ENCODE results near the gene CNN3. TPM values are rescaled to one million over a fixed set of nuclear protein-coding genes. Genes with fewer than 3 reads are reported as not detected.

The CNN3 gene
- total RNA-seq, 1 donor from 2014 or later, result 242 TPM

DNA sequence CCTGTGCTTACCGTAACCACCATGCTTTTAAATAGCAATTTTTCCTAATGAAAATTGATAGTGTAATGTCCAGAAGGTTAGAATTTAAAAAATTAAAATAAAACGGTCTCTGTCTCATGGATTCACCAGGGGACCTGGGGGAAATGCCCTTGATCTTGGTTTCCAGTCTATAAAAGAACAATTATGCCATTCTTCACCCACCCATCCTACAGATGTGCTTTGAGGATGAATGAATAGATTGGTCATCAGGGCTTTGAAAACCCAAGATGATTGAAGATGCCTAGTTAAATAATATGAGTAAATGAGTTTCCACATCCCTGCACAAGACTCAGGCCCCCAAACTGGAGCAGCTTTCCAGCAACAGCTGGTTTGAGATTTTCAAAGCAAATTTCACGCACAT is 38.7 kb downstream of the CNN3 start:
- no peak for DNase-seq (ENCODE audit: low spot score)

DNA sequence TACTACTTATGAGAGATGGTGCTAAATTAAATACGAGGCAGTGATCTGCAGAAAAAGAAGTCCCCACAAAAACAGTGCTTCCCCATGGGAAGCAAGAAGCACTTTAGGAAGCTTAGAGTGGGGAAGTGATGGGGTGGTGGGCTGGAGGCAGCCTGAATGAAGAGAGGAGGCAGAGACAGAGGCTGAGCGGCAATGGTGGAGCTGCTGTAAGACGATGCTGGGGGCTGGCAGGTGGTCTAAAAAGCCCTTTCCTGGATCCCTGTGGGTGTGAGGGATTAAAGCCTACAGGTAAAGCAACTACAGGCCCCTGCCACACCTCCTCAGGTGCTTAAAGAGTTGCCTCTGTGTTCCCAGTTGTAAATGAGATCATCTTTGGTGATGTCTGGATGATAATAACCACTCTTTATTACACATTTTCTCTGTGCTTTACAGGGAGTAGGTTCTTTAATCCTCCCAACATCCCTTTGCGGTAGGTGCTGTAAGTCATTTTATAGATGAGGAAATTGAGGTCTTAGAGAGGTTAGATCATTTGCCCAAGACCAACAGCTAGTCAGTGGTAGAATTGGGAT is 39.2 kb downstream of the CNN3 start:
- DNase-seq (ENCODE audit: low spot score), result no peak

DNA sequence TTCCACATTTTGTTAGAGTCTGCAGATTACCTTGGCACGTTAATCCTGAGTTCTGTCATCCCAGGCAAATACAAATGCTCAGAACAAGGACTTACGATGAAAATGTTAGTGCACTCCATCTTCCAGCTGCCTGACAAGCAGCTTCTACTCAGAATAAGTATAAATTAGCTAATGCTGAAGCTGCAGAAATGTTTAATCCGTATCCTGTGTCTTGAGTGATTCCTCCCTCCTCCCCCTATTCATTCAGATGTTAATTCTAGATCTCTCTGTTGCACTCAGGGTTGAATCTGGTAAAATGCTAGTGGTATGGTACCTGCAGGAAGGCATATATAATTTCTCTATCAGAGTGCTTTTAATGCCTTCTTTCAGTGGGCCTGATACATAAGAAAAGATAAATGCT is 39.8 kb downstream of the CNN3 start:
- no peak for DNase-seq (ENCODE audit: low spot score)

DNA sequence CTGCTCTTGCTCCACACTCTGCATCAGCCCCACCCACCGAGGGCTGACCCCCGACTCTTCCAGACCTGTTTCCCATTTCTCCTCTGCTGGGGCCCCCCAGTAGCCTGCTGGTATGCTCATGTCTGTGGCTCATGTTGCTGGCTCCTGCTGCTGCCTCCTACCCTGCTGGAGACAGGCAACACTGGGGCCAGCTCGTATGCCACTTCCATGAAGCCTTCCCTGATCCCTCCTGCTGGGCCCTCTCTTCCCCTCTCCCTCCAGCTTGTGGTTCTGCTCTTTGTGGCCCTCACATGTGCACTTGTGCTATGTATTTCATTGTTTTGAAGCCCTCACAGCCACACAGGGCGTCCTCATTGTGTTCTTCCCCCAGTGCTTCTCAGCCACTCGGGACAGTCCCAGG is 40.5 kb downstream of the CNN3 start:
- DNase-seq (ENCODE audit: low spot score), result no peak

DNA sequence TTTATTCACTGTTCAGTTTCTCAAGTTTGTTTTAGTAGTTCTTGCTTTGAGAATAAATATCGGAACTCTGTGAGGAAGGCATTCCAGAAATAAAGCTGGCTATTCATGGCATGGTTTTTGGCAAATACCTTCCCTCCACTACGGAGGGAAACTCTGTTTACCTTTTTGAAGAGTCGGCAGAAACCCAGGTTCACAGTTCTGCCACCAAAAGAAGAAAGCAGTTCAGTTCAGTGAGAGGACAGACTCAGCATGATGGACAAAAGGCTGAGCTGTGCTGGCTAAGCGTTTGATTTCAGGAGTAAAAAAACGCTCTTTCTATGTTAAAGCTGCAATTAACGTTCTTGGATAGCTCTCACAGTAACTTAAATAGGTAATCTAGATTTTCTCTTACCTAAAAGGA is 42.4 kb downstream of the CNN3 start:
- no peak for DNase-seq (ENCODE audit: low spot score)

DNA sequence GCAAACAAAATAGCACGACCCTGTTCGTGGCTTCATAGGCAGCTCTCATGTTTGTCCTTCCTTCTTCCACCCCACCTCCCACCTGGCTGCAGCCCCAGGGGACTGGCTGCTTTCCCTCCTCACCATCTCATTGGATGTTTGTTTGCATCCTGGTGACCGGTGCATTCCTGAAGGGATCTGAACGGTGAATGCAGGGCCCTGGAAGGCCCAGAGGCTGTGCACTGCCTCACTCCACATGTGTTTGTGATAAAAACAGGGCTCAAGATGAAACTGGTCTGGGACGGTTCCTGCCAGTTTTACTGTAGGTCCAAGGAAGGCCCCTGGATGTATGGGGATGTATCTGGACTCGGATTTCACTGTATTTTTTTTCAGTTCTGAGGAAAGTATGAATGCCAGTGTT is 42.8 kb downstream of the CNN3 start:
- no peak for DNase-seq (ENCODE audit: low spot score)

DNA sequence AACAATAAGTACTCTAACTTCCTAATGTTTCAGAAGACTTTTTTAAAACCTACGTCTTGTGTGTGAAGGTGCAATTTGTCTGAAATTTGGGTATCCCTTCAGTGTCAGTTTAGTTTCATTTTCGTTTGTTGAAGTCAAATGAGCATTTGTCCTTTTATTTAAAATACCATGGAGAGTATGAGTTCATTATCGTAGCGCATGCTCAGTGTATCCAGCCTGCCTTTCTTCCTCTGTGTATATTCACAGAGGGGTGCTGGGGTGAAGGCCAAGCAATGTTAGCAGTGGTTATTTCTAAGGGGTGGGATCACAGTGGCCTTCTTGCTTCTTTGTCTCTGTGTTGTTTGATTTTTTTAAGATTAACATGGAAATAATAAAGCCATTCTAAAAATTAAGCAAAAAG is 43.2 kb downstream of the CNN3 start:
- no peak for DNase-seq (ENCODE audit: low spot score)

DNA sequence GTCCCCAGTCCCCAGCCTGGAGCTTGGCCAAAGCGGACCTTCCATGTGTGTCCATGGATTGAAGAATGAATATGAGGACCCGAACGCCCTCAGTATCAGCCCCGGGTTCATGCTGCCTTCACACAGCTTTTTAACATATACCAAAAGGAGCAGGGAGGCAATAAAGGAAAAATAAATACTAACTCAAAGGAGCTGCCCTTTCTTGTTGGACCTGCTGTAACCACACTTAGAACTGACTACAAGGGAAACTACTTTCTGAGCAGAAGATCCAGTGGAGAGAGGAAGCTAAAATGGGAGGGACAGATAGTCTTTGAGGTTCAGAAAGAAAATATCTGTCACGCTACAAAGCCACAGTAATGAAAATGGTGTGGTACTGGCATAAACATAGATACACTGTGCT is 48.6 kb downstream of the CNN3 start:
- DNase-seq (ENCODE audit: low spot score), result no peak

DNA sequence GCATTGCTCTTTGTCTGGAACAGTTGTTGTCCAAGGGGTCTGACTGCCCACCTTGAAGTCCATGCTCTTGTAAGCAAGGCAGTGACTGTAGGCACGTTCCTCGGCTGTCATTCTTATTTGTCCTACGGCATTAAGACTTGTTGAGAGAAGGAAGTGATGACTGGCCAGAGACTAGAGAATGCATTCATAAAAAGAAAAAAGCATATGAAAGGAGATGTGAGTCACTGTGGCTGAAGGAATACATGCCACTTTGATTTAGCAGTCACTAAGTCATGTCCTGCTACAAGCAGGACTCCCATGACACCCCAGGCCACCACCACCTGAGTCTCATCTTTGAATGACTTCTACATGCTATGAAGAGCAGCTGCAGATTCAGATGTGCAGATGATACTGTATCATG is 50.5 kb downstream of the CNN3 start:
- no peak for DNase-seq (ENCODE audit: low spot score)

DNA sequence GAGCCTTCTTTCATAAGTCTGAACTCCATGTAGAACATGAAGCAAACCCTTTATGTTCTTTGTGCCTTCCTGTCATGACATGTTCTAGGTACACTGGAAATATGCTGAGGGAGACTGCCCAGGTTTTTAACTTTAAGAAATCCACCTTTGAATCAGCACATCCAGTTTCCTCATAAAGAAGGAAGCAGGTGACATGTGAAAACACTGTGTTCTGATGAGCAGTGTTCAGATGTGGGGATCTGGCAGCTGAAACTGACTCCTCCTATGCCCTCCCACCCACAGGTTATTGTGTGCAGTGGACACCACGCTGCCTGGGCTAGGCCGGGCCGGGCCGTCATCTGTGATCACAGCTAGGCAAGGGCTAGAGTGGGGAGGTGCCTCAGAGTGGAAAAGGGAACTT is 51.1 kb downstream of the CNN3 start:
- no peak for DNase-seq (ENCODE audit: low spot score)

DNA sequence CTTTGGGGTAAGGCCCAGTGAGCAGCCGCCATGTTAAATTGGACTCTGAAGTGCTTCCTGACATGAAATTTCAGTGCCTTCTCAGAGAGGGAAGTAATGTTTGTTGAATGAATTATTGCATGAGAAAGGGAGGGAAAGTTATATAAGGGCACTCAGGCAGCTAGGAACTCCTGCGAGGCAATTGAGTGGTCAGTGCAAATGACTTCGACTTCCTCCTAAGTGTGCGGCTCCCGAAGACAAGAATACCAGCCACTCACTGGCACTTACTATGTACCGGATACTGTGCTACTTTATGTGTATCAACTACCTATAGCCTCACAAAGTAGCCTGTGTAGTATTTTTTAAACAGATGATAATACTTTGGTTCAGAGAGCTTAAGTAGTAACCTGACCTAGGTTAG is 52.5 kb downstream of the CNN3 start:
- DNase-seq (ENCODE audit: low spot score), result no peak

DNA sequence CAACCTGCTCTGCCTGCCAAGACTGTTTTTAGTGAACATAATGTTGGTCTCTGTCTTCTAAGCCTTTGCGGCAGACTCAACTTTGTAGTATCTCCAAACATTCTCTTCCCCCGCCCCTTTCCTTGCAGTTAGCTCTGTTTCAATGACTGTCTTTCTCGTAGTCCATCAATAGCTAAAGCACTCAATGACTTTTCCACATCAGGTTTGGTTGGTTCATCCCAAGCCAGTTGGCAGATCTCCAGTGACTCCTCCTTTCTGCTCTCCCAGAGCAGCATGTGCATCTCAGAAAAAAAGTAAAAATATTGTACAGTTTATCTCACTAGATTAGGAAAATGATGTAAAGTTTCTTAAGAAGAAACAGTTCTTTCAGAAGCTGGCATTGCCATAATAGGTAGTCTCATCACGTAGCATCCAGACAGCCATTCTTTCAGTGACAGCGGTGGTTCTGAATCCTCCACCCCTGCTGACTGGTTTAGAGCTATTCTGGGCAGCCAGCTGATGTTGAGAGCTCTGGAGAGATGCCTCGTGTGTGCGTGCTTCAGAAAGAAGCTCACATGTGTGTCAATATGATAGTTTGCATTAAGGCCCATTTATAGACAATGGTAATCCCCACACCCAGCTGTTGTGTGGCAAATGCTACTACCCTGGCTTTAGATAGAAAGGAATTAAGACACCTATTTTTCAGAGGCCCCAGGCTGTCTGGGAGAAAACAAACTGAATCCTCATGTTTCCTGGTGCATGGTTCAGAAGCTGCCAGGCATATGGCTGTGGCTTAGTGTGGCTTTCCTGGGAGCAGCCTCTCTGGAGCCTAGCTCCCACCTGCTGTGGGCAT is 53.2 kb downstream of the CNN3 start:
- DNase-seq (ENCODE audit: low spot score), result no peak

DNA sequence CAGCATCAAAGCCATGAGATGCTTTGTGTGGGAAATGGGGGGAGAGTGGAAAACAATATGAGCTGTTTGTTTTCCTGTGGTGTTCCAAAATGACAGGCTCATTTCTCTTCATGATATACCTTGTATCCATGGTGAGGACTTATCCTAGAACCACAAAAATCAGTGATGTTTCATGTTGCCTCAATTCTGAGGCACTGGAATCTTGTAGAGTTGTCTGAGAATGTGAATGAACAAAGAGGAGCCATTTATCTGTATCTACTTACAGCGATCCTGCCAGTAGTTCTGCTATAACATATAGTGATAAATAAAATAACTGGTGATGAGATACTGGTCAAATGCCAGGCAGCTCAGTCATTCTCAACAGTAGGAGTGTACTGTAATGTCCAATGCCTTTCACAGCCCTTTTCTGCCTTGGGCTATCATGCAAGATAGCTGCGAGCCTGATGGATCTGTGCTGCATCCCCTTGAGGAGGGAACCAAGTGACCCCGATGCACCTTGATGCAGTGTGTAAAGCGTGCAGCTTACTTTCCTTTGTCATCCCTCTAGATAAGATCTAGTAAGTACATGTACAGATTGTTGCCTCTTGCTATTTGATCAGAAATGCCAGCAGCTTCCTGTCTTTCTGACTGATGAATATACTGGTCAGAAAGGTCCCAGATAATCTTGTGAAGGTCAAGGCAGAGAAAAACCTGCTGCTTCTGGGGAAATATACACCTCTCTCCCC is 54.0 kb downstream of the CNN3 start:
- DNase-seq (ENCODE audit: low spot score), result no peak

DNA sequence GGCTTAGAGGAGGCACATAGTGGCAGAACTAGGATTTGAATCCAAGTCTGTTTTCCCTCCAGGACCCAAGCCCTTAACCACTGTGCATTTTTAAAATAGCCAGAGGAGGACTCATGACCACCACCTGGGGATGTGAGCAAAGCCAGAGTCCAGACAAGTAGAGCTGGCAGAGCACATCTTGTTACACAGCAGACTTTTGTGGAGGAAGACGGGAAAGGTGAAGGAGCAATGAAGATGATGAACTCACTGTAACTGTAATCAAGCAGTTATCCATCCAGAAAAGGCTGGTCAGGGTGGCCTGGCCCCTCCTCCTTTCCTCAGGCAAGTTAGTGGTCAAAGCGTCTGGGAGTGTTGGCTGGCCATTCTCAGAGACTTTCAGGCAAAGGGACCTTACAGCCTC is 55.9 kb downstream of the CNN3 start:
- no peak for DNase-seq (ENCODE audit: low spot score)

DNA sequence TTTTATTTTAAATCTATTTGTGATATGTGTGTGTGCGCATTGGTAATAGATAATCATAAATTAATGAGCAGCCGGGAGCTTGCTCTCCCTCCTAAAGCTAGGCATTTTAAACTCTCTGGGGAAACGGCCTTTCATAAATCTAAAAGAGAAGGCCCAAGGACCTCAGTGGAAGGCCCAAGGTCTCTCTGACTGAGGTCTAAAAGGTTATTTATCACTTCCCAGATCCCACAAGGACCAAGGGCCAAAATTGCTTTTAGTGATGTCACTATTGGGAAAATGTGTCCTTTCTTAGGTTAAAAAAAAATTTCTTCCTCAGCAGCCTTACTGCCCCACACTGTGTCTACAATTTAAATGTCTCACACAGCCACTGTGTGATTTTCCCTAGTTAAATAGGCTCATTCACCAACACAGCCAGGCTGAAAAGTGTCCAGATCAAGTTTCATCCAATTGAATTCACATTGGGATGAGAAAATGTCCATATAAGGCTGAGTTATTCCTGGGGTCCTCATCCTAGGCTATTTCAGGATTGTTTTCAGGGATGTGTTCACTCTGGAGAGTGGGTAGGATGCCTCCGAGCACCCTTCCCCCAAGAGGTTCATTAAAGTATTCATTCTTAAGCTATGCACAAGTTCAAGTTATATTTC is 60.6 kb downstream of the CNN3 start:
- no peak for DNase-seq (ENCODE audit: low spot score)

DNA sequence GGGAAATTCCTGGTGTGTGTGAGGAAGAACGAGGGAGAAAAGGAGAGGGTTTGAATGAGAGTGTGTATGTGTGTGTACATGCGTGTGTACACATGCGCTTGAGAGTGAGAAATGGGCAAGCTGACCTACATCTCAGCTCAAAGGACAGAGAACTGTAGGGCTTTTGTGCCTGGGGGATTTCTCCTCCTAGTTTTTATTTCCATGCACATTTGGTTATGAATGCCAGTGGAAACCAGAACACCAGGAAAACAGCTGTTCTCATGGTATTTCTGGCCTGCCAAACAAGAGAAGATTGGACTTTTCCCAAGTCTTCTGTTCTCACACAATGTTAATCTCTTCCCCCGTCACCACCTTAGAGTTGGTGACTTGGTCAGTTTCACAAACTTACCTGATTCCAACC is 61.5 kb downstream of the CNN3 start:
- no peak for DNase-seq (ENCODE audit: low spot score)

DNA sequence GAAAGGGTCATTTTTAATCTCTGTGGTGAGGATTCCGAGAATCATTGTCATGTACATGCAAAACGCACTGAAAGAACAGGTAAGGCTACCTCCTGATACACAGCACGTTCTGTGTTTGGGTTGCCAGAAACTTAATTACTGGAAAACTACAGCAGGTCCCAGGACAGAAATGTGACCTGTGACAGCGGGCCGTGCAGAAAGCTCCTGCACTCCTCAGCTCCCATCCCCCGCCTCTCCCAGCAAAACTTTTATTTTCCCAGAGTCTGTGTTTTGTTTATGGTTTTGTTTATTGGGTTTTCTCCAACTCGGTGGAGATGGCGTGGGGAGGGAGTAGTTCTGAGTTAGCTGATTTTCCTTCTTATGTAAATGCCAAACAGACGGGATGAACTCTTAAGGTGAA is 62.1 kb downstream of the CNN3 start:
- DNase-seq (ENCODE audit: low spot score), result no peak

DNA sequence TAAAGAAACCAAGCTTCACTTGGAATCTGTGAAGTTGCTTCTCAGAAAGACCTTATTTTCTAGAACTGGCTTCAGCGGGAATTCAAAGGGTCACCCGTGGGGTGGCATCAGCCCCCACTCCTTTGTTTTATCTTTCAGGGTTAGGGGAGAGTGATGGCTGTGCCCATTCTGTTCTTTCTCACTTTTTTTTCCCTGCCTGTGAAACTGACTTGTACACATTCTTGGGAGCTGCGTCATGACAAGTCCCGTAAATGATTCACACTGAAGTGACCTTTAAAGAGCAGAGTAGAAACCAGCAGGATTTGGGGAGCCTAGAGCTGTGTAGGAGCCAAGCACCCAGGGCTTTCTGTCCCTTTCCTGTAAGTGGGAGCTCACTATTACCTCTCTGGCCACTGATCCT is 63.0 kb downstream of the CNN3 start:
- no peak for DNase-seq (ENCODE audit: low spot score)

DNA sequence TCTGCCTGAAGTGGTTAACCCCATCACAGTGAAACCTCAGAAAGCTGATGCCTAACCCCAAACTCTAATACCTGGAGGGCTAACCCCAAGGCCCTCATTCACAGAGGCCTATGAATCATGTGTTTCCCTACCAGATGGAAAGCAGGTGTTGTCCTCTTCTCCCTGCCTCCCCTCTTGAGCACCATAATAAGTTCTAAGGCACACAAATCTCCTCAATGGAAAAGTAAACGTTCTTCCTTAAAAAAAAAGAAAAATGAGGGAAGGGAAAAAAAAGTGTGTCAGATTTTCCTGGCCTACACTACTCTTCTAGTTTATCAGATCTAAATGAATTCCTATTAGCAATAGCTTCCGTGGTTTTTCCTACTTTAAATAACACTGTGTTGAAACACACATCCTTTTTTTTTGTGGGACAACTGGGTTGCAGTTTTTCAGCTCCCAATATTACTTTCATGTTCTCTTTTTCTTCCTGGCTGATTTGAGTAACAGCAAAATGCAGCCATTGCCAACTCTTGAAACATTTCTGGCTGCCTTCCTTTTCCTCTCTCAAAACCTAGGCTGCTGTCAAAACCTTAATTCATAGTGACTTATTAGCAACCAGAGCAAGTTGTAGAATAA is 63.5 kb downstream of the CNN3 start:
- DNase-seq (ENCODE audit: low spot score), result no peak

DNA sequence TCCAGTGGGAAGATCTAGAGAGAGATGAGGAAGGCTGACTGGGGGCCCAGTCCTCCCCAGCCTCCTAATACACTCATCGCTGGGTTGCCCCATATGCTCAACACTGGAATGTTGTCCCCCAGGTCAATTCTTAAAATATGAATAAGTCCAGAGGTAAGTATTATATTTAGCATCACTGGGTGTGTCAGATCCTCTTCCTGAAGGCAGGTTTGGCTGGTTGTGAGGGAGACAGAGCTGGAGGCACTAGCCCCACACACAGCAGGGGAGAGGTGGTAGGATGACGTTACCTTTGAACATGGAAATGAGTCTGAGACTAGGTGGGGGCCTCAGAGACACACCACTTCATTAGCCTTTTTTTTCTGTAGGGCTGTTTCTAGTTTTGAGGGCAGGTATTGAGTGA is 64.2 kb downstream of the CNN3 start:
- DNase-seq (ENCODE audit: low spot score), result no peak

DNA sequence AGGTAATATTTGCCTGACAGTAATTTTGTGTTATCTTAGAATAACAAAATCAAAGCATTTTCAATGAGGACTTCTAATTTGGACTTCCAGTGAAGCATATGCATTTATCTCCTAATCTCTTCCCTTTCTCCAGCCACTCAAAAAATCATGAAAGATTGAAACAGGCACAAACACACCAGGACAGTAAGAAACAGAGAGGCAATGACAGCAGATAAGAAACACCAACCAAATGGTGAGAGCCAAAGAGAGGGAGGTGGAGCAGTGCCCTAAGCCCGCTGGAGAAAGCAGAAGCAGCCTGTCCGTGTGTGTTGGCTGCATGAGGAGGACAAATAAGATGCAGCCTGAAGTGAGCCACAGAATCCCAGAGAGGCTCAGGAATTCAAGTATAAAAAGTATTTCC is 67.7 kb downstream of the CNN3 start:
- no peak for DNase-seq (ENCODE audit: low spot score)

DNA sequence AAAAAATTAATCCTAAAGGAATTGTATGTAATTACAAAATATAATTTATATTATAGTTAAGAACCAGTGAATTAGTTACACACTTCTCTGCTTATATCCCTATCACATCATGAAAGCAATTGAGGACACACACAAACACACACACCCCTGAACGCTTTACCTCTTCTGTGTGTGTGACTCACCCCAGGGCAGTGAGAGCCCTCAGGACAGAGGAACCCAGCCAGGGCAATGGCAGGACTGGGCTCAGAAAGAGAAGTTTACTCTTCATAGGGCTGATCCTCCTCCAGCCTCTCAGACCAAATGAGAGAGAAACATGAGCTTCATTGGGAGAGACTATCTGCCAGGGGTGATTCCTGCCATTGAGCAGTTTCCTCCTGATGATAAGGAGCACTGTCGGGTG is 68.6 kb downstream of the CNN3 start:
- no peak for DNase-seq (ENCODE audit: low spot score)

Data from mesenteric fat pad (tissue), 1 donor.